Amygdala (tissue), 56 donors: ENCODE measurements around the gene UGGT1.
A peak's percentile ranks its signal among the peaks of the same experiment; 100 is the strongest.

Experiments used
- DNase-seq, 56 donors: peaks; one replicate each; lab custom pipeline; 2025; lab: John Stamatoyannopoulos, UW

UGGT1 gene

GRCh38 chr2:128109243-128109642 is 18.2 kb downstream of the UGGT1 start:
- DNase-seq: no peak

- DNase-seq: no peak
Observed at GRCh38 chr2:128115921-128116623, 25.1 kb downstream of the UGGT1 start.

- no peak for DNase-seq
Observed at GRCh38 chr2:128134573-128134972, 43.6 kb downstream of the UGGT1 start.

- DNase-seq: no peak
Observed at GRCh38 chr2:128137094-128137616, 46.2 kb downstream of the UGGT1 start.

- DNase-seq: no peak
Observed at GRCh38 chr2:128139624-128140023, 48.6 kb downstream of the UGGT1 start.

- peak in 1 of 56 donors; percentile 8 for DNase-seq
Observed at GRCh38 chr2:128145651-128146050, 54.7 kb downstream of the UGGT1 start.

- DNase-seq: no peak
Observed at GRCh38 chr2:128153786-128154185, 62.8 kb downstream of the UGGT1 start.

- peak in 7 of 56 donors; percentile 6 to 34 (median 12) for DNase-seq
Observed at GRCh38 chr2:128154225-128154624, 63.2 kb downstream of the UGGT1 start.

- DNase-seq: no peak
Observed at GRCh38 chr2:128155970-128156369, 65.0 kb downstream of the UGGT1 start.

GRCh38 chr2:128156812-128157211 is 65.8 kb downstream of the UGGT1 start:
- no peak for DNase-seq

GRCh38 chr2:128157644-128158043 is 66.6 kb downstream of the UGGT1 start:
- DNase-seq: no peak

GRCh38 chr2:128158176-128158575 is 67.2 kb downstream of the UGGT1 start:
- no peak for DNase-seq

- DNase-seq: no peak
Observed at GRCh38 chr2:128159437-128159836, 68.4 kb downstream of the UGGT1 start.

GRCh38 chr2:128160616-128161275 is 69.7 kb downstream of the UGGT1 start:
- no peak for DNase-seq

GRCh38 chr2:128162266-128162665 is 71.3 kb downstream of the UGGT1 start:
- DNase-seq: no peak

GRCh38 chr2:128164311-128164710 is 73.3 kb downstream of the UGGT1 start:
- no peak for DNase-seq

GRCh38 chr2:128166746-128167353 is 75.8 kb downstream of the UGGT1 start:
- DNase-seq: no peak

GRCh38 chr2:128169094-128169493 is 78.1 kb downstream of the UGGT1 start:
- no peak for DNase-seq

- no peak for DNase-seq
Observed at GRCh38 chr2:128169497-128169896, 78.5 kb downstream of the UGGT1 start.

GRCh38 chr2:128169933-128170709 is 79.1 kb downstream of the UGGT1 start:
- no peak for DNase-seq

- no peak for DNase-seq
Observed at GRCh38 chr2:128170776-128171175, 79.8 kb downstream of the UGGT1 start.
